K562 (cell line): Measurements from ENCODE around the gene SLCO2A1. TPM values are rescaled to one million over a fixed set of nuclear protein-coding genes. Genes with fewer than 3 reads are reported as not detected.

ENCODE experiments used
- ATAC-seq: fragments of 200-7000 bp; cut with Tn5 transposase; 3 replicates; pipeline ENCODE4 v1.9.1; 2020; ENCODE audit warnings: moderate library complexity
- BruUV-seq: library from RNA; stranded (reverse); fragments of 400-500 nt; replicated peaks from 2 replicates; lab custom pipeline; 2021; lab: Mats Ljungman, UMichigan
- CTCF ChIA-PET: fragments of 300-600 bp; formaldehyde crosslinking; extraction: SDS; loops from one replicate; lab custom pipeline; 2021; ENCODE audit warnings: low intra/inter-chr PET ratio; lab: Yijun Ruan, JAX
- POLR2A ChIA-PET: fragments of 300-600, 350-650 bp; sonication (Branson Sonifier 250); formaldehyde crosslinking; extraction: SDS; loops from one replicate; lab custom pipeline; 2021; ENCODE audit warnings: antibody characterized with exemption, inconsistent platforms; lab: Yijun Ruan, JAX
- DNase-seq, 4 experiments: peaks; one replicate each; pipeline versions ENCODE4 v3.0.0 to v3.0.0-alpha.2; 2011 to 2018; ENCODE audit warnings: low spot score in 3 of 4, mixed read lengths in 3 of 4; ENCODE audit errors: extremely low read depth in 1 of 4
- FAIRE-seq: peaks from 2 replicates; lab custom pipeline; 2011; peaks lifted over from hg19 to GRCh38; lab: Jason Lieb, UNC
- H2AFZ ChIP-seq: 2 replicates; pipeline ENCODE4 v1.6.0; 2011; ENCODE audit warnings: low read depth, low read length, control low read depth, inconsistent platforms
- H3K27ac ChIP-seq: fragments of 200-600 bp; 3 replicates; pipeline ENCODE4 v1.8.0; 2011; ENCODE audit warnings: low read depth, mild to moderate bottlenecking, control low read depth, inconsistent platforms, low read length, moderate library complexity, mixed read lengths; ENCODE audit errors: extremely low read depth
- H3K27me3 ChIP-seq, 2 experiments: fragments of 300-600 bp in 1 of 2; 2 replicates in 1 of 2; 3 replicates in 1 of 2; pipeline versions ENCODE4 v1.6.0 to v1.8.0; 2011; ENCODE audit warnings: inconsistent platforms in 2 of 2, low read length in 2 of 2, mild to moderate bottlenecking in 1 of 2, mixed read lengths in 1 of 2, moderate library complexity in 1 of 2; ENCODE audit not compliant: control insufficient read depth in 2 of 2, insufficient read depth in 2 of 2
- H3K36me3 ChIP-seq: fragments of 300-600 bp; 3 replicates; pipeline ENCODE4 v1.8.0; 2011; ENCODE audit warnings: mild to moderate bottlenecking, low read length, inconsistent platforms; ENCODE audit not compliant: control insufficient read depth, insufficient read depth
- H3K4me1 ChIP-seq, 2 experiments: fragments of 200-600 bp in 1 of 2; replicated peaks in 1 of 2; 2 replicates in 1 of 2; 3 replicates in 1 of 2; pipeline versions ENCODE4 v1.5.1 to v1.8.0; 2011; ENCODE audit warnings: inconsistent platforms in 2 of 2, low read length in 2 of 2, mild to moderate bottlenecking in 1 of 2, mixed read lengths in 1 of 2, moderate library complexity in 1 of 2; ENCODE audit not compliant: control insufficient read depth in 2 of 2, insufficient read depth in 2 of 2
- H3K4me2 ChIP-seq: 2 replicates; pipeline ENCODE4 v1.6.1; 2011; ENCODE audit warnings: low read length, control low read depth, inconsistent platforms, mixed read lengths; ENCODE audit not compliant: insufficient read depth
- H3K4me3 ChIP-seq: fragments of 200-600 bp; sonication (generic), shearing (Covaris generic); 2 replicates; pipeline ENCODE4 v1.5.1; 2016; ENCODE audit warnings: control low read depth, inconsistent platforms
- H3K79me2 ChIP-seq: fragments of 200-600 bp; 3 replicates; pipeline ENCODE4 v1.8.0; 2011; ENCODE audit warnings: low read length, inconsistent platforms; ENCODE audit not compliant: control insufficient read depth, insufficient read depth
- H3K9ac ChIP-seq, 2 experiments: 2 replicates each; pipeline versions ENCODE4 v1.6.0 to v1.6.1; 2011; ENCODE audit warnings: low read depth in 2 of 2, low read length in 2 of 2, control low read depth in 1 of 2, inconsistent platforms in 1 of 2, mild to moderate bottlenecking in 1 of 2, mixed read lengths in 1 of 2; ENCODE audit not compliant: insufficient read depth in 1 of 2
- H3K9me1 ChIP-seq: one replicate; pipeline ENCODE4 v1.6.0; 2011; ENCODE audit warnings: inconsistent platforms, mild to moderate bottlenecking, low read length, moderate library complexity; ENCODE audit not compliant: control insufficient read depth, insufficient read depth
- H3K9me3 ChIP-seq: replicated peaks from 2 replicates; pipeline ENCODE4 v1.5.1; 2011; ENCODE audit warnings: low read depth, low read length, inconsistent platforms; ENCODE audit not compliant: control insufficient read depth, insufficient read depth
- H4K20me1 ChIP-seq: replicated peaks from 2 replicates; pipeline ENCODE4 v1.6.1; 2011; ENCODE audit warnings: low read length, inconsistent platforms, mixed read lengths; ENCODE audit not compliant: control insufficient read depth, insufficient read depth
- CHD1 ChIP-seq: fragments of 200-600 bp; sonication (generic); IDR thresholded peaks from one replicate; pipeline ENCODE4 v1.6.1; 2012; ENCODE audit warnings: mild to moderate bottlenecking, moderate library complexity, low read length, inconsistent platforms
- DEAF1 ChIP-seq: fragments of 450-650 bp; formaldehyde crosslinking; IDR thresholded peaks from 2 replicates; pipeline ENCODE4 v1.4.0; 2020; ENCODE audit warnings: mild to moderate bottlenecking, moderate library complexity
- DNMT1 ChIP-seq: fragments of 450-650 bp; IDR thresholded peaks from 2 replicates; pipeline ENCODE4 v1.6.1; 2016; ENCODE audit warnings: antibody characterized with exemption, mild to moderate bottlenecking
- ELF2 ChIP-seq: fragments of 250-450 bp; sonication (Bioruptor Pico); IDR thresholded peaks from 2 replicates; pipeline ENCODE4 v1.5.0; 2021; ENCODE audit warnings: mild to moderate bottlenecking
- FOSL1 ChIP-seq: fragments of 200-800 bp; sonication (Bioruptor generic); conservative IDR thresholded peaks from 2 replicates; pipeline ENCODE4 v1.6.1; 2016; ENCODE audit warnings: missing genetic modification characterization, missing compliant biosample characterization
- HDAC8 ChIP-seq: fragments of 450-650 bp; IDR thresholded peaks from 2 replicates; pipeline ENCODE4 v1.6.1; 2016; ENCODE audit warnings: mild to moderate bottlenecking, missing genetic modification characterization, moderate library complexity, missing compliant biosample characterization
- NR0B1 ChIP-seq: fragments of 450-650 bp; IDR thresholded peaks from one replicate; pipeline ENCODE4 v1.6.1; 2018; ENCODE audit warnings: mild to moderate bottlenecking, moderate library complexity; ENCODE audit not compliant: partially characterized antibody
- PHTF2 ChIP-seq: fragments of 250-450 bp; sonication (Bioruptor Pico); IDR thresholded peaks from 2 replicates; pipeline ENCODE4 v1.5.0; 2021; ENCODE audit warnings: mild to moderate bottlenecking
- RBFOX2 ChIP-seq: fragments of 200-400 bp; formaldehyde crosslinking; IDR thresholded peaks from 2 replicates; pipeline ENCODE4 v1.6.1; 2017; ENCODE audit warnings: low read depth, mild to moderate bottlenecking, low read length, moderate library complexity
- RBM39 ChIP-seq: fragments of 200-400 bp; formaldehyde crosslinking; optimal IDR thresholded peaks from 2 replicates; pipeline ENCODE3; 2018; ENCODE audit warnings: low read depth, low read length
- RCOR1 ChIP-seq, 2 experiments: IDR thresholded peaks; 2 replicates each; pipeline ENCODE4 v1.6.1; 2012; ENCODE audit warnings: low read depth in 2 of 2, low read length in 2 of 2, borderline replicate concordance in 1 of 2, improper control_type of control experiment in 1 of 2
- SETDB1 ChIP-seq: IDR thresholded peaks from one replicate; pipeline ENCODE4 v1.6.1; 2012; ENCODE audit warnings: low read length, control low read depth, inconsistent platforms
- TCF7 ChIP-seq: sonication (generic); IDR thresholded peaks from 2 replicates; pipeline ENCODE4 v1.6.1; 2016; ENCODE audit warnings: antibody characterized with exemption, borderline replicate concordance
- ZFP30 ChIP-seq: fragments of 250-450 bp; sonication (Bioruptor Pico); IDR thresholded peaks from 2 replicates; pipeline ENCODE4 v1.8.0; 2022; ENCODE audit warnings: moderate library complexity, mild to moderate bottlenecking, inconsistent platforms, borderline replicate concordance
- ZNF436 ChIP-seq: fragments of 250-450, 450-650 bp; sonication (Bioruptor Pico); formaldehyde crosslinking; IDR thresholded peaks from 2 replicates; pipeline ENCODE4 v1.7.0; 2020; ENCODE audit warnings: mild to moderate bottlenecking
- ZNF511 ChIP-seq: sonication (generic); formaldehyde crosslinking; IDR thresholded peaks from 2 replicates; pipeline ENCODE4 v1.8.0; 2022; ENCODE audit warnings: mild to moderate bottlenecking, missing genetic modification reagents
- ZNF551 ChIP-seq: fragments of 250-450 bp; sonication (Bioruptor Pico); IDR thresholded peaks from 2 replicates; pipeline ENCODE4 v1.5.0; 2021; ENCODE audit warnings: mild to moderate bottlenecking, moderate library complexity
- ZNF740 ChIP-seq, 3 experiments: fragments of 200-800 bp in 1 of 3; sonication (Bioruptor generic) in 1 of 3; sonication (generic) in 1 of 3; formaldehyde crosslinking in 1 of 3; IDR thresholded peaks; 2 replicates each; pipeline versions ENCODE4 v1.6.1 to v1.8.0; 2016 to 2022; ENCODE audit warnings: mild to moderate bottlenecking in 2 of 3, missing compliant biosample characterization in 2 of 3, missing genetic modification characterization in 2 of 3, missing genetic modification reagents in 1 of 3
- WGBS: fragments of 100-300 bp; shearing (Covaris generic); methylation state at CpG from one replicate; pipeline ENCODE4 v1.1.6; 2016; ENCODE audit warnings: low coverage, mixed read lengths; ENCODE audit not compliant: insufficient coverage; ENCODE audit errors: missing lambda C conversion rate; 5-methylcytosine and 5-hydroxymethylcytosine counted together
- in situ Hi-C: fragments of 300-500 bp; cut with MboI; formaldehyde crosslinking; loops from 4 replicates; pipeline ENCODE4 v1.15.0; 2018; ENCODE audit warnings: inconsistent platforms, mixed read lengths
- intact Hi-C: fragments of 100-400 bp; cut with micrococcal nuclease; formaldehyde crosslinking; loops from 2 replicates; pipeline ENCODE4 v1.14.2; 2022
- polyA plus RNA-seq, 8 experiments: library from polyadenylated mRNA; depleted of rRNA in 4 of 8; stranded (reverse) in 5 of 8; unstranded in 3 of 8; fragments of >200 nt; fragmentation: Nextera tagmentation in 2 of 8; fragmentation: Illumina TruSeq in 1 of 8; extraction: Ambion mirVana in 2 of 8; extraction: Trizol in 1 of 8; gene quantifications; 2 replicates each; pipeline versions ENCODE4 v1.2.1 to v1.2.3, GENCODE V29; 2011 to 2014; ENCODE audit warnings: inconsistent platforms in 1 of 8, missing spikeins in 1 of 8
- total RNA-seq, 7 experiments: library from RNA; depleted of rRNA in 6 of 7; stranded (reverse); fragments of >200 nt in 6 of 7; fragmentation: Illumina TruSeq in 2 of 7; extraction: Trizol in 2 of 7; gene quantifications; 2 replicates each; pipeline versions ENCODE4 v1.2.1 to v1.2.3, GENCODE V29; 2011 to 2021; ENCODE audit warnings: low replicate concordance in 1 of 7

Gene SLCO2A1
- total and polyA plus RNA-seq, 9 of the 15 experiments (the other 6 are each of a cell fraction or from before 2014, with no cell fraction given): 0.16 to 1.0 TPM; not detected in 7

GRCh38 chr3:133888726-133889340, 140.9 kb downstream of the SLCO2A1 start:
- ChIA-PET CTCF (no interaction called here), POLR2A (no interaction called here)
- no peak for TF ChIP-seq PHTF2 (CRISPR knock-in tag)
- no peak for TF ChIP-seq ZFP30 (CRISPR knock-in tag)
- TF ChIP-seq ZNF740 (CRISPR knock-in tag; IDR thresholded peaks at IDR 0.05): no peak
- no peak for TF ChIP-seq ZNF740 (tag; IDR thresholded peaks at IDR 0.05)
- TF ChIP-seq CHD1: no peak
- no peak for TF ChIP-seq ELF2 (CRISPR knock-in tag)
- TF ChIP-seq RBFOX2: no peak
- no peak for TF ChIP-seq DNMT1
- TF ChIP-seq SETDB1: no peak
- TF ChIP-seq RBM39: no peak
- no peak for TF ChIP-seq ZNF436 (CRISPR knock-in tag)
- no peak for TF ChIP-seq ZNF511 (CRISPR knock-in tag)
- TF ChIP-seq FOSL1 (tag): no peak
- TF ChIP-seq TCF7: no peak
- TF ChIP-seq ZNF551 (CRISPR knock-in tag): no peak
- TF ChIP-seq DEAF1 (CRISPR knock-in tag): no peak
- no peak for TF ChIP-seq RCOR1 (IDR thresholded peaks at IDR 0.05; ENCODE audit: borderline replicate concordance in 1 of 2, low read depth in 2 of 2, low read length in 2 of 2)
- no peak for TF ChIP-seq NR0B1
- TF ChIP-seq HDAC8: no peak
- BruUV-seq: no TSS peak
- no peak overlapping the region for H3K9ac ChIP-seq
- H3K4me2 ChIP-seq: no peak overlapping the region
- H3K36me3 ChIP-seq: no peaks in the 10 kb centered on the region
- no peaks in the 10 kb centered on the region for H3K9me1 ChIP-seq
- no peak overlapping the region for H3K4me3 ChIP-seq
- ATAC-seq (no peak), FAIRE-seq (no peak), DNase-seq (no peak)
- H3K79me2 ChIP-seq: peaks cover 11% of the 10 kb centered on the region
- no peaks in the 10 kb centered on the region for H3K27me3 ChIP-seq
- H3K4me1 ChIP-seq: peaks cover 16 to 21% of the 10 kb centered on the region in 2 experiments; a peak in 4 of 5 replicates
- intact Hi-C loops: no loop called here
- H2AFZ ChIP-seq: no peak overlapping the region
- in situ Hi-C loops: no loop called here
- peaks cover 3% of the 10 kb centered on the region; the same call in 1 of the 2 replicates for H4K20me1 ChIP-seq
- no peak overlapping the region for H3K27ac ChIP-seq
- 60% methylated on average over 5 of the region's 9 CpGs for WGBS
- H3K9me3 ChIP-seq: no peaks in the 10 kb centered on the region
